Skeletal muscle tissue (tissue), 4 donors: Measurements from ENCODE around the gene DPYD. TPM values are rescaled to one million over a fixed set of nuclear protein-coding genes. Genes with fewer than 3 reads are reported as not detected.
A peak's percentile ranks its signal among the peaks of the same experiment; 100 is the strongest.

Experiments
- H3K27ac ChIP-seq: one replicate; pipeline ENCODE4 v1.7.0; 2013; ENCODE audit warnings: mild to moderate bottlenecking, low read depth, low read length, inconsistent platforms
- H3K27me3 ChIP-seq, 3 donors: one replicate each; pipeline ENCODE4 v1.7.0; 2013; ENCODE audit warnings: low read length in 3 of 3; ENCODE audit not compliant: control insufficient read depth in 3 of 3, insufficient read depth in 3 of 3
- H3K36me3 ChIP-seq, 3 donors: one replicate each; pipeline ENCODE4 v1.7.0; 2013; ENCODE audit warnings: low read length in 3 of 3; ENCODE audit not compliant: control insufficient read depth in 3 of 3, insufficient read depth in 3 of 3
- H3K4me1 ChIP-seq, 3 donors: one replicate each; pipeline ENCODE4 v1.7.0; 2013; ENCODE audit warnings: low read length in 3 of 3, mild to moderate bottlenecking in 3 of 3; ENCODE audit not compliant: control insufficient read depth in 3 of 3, insufficient read depth in 3 of 3
- H3K4me3 ChIP-seq, 3 donors: one replicate each; pipeline ENCODE4 v1.7.0; 2013; ENCODE audit warnings: low read length in 3 of 3
- H3K9ac ChIP-seq, 3 donors: one replicate each; pipeline ENCODE4 v1.7.0; 2013; ENCODE audit warnings: low read length in 3 of 3, mild to moderate bottlenecking in 3 of 3, moderate library complexity in 2 of 3, low read depth in 1 of 3
- H3K9me3 ChIP-seq, 3 donors: one replicate each; pipeline ENCODE4 v1.7.0; 2013; ENCODE audit warnings: low read length in 3 of 3; ENCODE audit not compliant: control insufficient read depth in 3 of 3
- total RNA-seq: library from RNA; depleted of rRNA; stranded (reverse); fragments of >200 nt; gene quantifications from one replicate; pipeline ENCODE4 v1.2.3, GENCODE V29; 2014
- donor health status: Osteomylitis.

Gene DPYD
- total RNA-seq, 1 donor from 2014 or later, result 18.8 TPM

DNA sequence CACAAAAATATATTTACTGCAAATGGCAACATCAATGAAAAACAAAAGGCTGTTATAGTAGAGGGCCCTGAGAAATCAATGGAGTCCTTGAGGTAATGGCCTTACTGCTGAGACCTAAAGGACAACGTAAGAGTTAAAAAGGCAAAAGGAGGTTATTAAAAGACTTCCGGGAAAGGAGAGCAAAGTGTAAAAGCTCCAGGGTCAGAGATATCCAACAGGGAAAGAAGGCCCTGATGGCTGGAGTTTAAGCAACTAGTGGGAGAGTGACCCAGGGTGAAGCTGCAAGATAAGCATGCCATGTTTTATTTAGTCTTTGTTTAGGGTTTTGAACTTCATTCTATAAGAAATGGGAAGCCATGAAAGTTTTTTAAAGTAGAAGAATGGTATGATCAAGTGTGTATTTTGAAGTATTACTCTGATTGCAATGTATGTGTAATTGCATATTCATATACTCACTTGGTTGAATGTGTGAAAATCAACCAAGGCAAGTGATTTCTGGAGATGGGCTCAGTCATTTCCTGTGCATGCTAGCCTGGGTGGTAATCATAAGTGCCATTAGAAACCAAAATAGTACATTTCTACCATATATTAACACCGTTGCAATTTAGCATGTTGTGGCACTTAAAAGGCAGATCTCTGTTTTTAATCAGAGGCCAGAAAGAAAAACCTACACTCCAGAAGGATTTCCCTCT, 5.3 kb upstream of the DPYD start:
- Histone ChIP-seq H3K4me3 (no peak overlapping the region), H3K27ac (no peak overlapping the region), H3K36me3 (no peaks in the 10 kb centered on the region), H3K27me3 (no peaks in the 10 kb centered on the region), H3K4me1 (no peaks in the 10 kb centered on the region), H3K9me3 (no peaks in the 10 kb centered on the region), H3K9ac (no peak overlapping the region)

DNA sequence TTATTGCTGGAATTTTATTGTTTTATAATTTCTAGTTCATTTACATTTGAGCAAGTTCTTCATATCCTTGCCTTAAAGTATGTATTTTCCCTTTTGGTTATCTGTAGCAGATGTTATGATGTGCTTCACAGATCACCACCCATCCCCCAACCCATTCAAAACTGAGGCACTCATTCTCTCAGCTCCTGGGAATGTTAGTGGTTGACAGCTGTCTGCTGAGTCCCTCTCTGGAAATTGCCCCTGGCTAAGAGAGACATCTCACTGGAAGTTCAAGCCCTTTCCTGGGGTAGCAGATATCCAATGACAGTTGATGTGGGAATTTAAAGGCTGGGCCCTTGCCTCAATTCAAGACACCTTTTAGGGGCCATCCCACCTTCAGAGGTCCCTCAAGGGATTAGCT, 4.3 kb upstream of the DPYD start:
- Histone ChIP-seq H3K9me3 (no peaks in the 10 kb centered on the region), H3K27me3 (no peaks in the 10 kb centered on the region), H3K4me3 (no peak overlapping the region), H3K36me3 (no peaks in the 10 kb centered on the region), H3K9ac (no peak overlapping the region), H3K4me1 (no peaks in the 10 kb centered on the region), H3K27ac (no peak overlapping the region)

DNA sequence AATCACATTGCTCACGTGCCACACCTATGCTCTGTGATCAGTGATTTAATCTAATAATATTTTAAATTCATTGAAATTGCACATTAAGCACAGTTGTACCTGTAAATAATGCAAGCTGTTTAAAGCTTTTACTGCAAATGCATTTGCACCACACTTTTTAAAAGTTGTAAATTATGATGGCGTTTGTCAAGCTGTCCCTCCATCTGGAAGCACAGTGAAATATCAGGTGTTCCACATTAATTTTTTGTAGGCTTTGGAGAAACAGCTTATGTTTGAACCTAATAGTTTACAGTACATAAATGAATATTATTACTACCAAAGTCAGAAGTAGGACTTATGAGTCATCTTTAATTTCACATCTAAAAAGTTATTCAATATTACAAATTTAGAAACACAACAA, 3.0 kb upstream of the DPYD start:
- Histone ChIP-seq H3K36me3 (no peaks in the 10 kb centered on the region), H3K4me1 (peaks cover 2 to 6% (median 3%) of the 10 kb centered on the region in 3 donors), H3K9me3 (no peaks in the 10 kb centered on the region), H3K27me3 (no peaks in the 10 kb centered on the region), H3K27ac (no peak overlapping the region), H3K4me3 (no peak overlapping the region), H3K9ac (no peak overlapping the region)

DNA sequence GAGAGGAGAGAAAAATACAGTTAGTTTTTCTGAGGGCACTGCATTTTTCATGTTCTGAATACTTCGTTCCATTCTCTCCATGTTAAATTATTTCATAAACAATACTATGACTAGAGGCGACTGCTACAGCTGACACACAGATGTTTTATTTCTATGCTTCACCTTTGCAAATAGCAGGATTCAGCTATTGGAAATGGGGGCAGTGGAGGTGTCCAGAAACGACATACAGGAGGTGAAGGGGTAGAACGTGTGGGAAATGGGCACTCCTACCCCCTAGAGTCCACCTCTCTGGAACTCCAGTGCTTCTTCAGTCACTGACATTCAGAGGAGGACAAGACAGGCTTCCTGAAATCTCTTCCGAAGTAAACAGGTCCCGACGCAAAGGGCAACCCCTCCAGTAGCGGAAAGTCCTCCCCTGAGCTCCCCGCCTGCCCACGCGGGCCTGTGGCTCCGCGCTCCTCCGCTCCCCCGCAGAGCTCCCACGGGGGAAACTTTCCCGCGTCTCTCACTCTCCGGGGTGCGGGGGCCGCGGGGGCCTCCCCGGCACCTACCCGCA, 480 bp downstream of the DPYD start:
- Histone ChIP-seq H3K36me3 (no peaks in the 10 kb centered on the region), H3K9me3 (no peaks in the 10 kb centered on the region), H3K27ac (peak overlapping the region; percentile 94), H3K9ac (peak overlapping the region; percentile 81 to 93 (median 93)), H3K4me1 (peaks cover 6 to 7% (median 6%) of the 10 kb centered on the region in 3 donors), H3K27me3 (no peaks in the 10 kb centered on the region), H3K4me3 (peak overlapping the region; percentile 90 to 93 (median 92))

DNA sequence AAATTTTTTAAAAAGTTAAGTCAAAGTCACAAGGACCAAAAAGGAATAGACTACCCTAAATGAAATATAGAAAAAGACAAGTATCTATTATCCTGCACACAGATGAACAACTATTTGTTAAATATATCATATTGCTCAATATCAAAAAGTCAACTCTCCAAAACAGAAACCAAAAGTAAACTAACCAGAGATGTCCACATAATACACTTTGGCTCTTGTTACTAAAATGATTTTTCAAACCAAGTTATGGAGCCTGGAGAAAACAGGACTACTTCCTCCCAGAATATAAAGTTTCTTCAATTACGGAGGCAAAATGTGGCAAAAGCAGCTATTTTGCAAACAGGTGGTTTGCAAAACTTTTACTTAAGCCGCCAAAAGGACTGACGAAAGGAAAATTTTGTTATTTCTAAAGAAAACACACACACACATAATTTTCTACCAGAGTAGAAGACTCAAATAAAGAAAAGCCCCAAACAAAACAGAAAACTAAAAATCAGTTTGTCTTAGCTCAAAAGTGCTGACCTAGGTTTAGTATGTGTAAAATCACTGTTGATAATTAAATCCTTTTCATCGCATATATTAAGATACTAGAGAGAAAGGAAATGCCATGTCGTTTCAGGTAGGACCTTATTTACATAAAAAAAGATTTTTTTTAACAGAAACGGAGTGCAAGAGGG, 1.1 kb downstream of the DPYD start:
- H3K27me3 ChIP-seq, result no peaks in the 10 kb centered on the region
- no peaks in the 10 kb centered on the region for H3K36me3 ChIP-seq
- peaks cover 6 to 7% (median 6%) of the 10 kb centered on the region in 3 donors for H3K4me1 ChIP-seq
- H3K9ac ChIP-seq, result peak overlapping the region; percentile 81 to 93 (median 93)
- no peaks in the 10 kb centered on the region for H3K9me3 ChIP-seq
- H3K4me3 ChIP-seq, result peak overlapping the region; percentile 90 to 93 (median 92)
- H3K27ac ChIP-seq, result peak overlapping the region; percentile 94

DNA sequence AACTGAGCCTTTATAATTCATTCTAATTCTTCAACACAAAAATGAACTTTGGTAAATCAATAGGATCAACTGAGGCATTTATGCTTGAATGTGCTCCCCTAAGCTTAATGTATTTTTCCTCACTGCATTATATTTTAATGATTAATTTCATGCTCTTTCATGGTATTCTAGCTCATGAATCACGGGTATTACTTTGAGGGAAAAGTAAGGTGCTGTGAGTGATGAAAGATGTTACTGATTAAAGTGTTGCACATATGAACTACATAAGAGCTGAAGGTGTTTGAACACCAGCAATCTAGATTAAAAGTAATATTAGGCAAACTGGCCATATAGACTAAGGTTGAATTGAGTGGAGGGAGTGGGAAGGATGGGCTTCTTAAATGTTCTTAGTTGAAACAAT, 1.9 kb downstream of the DPYD start:
- Histone ChIP-seq H3K9ac (peak overlapping the region in 1 of 3 donors; percentile 93), H3K4me3 (peak overlapping the region; percentile 90 to 93 (median 92))

DNA sequence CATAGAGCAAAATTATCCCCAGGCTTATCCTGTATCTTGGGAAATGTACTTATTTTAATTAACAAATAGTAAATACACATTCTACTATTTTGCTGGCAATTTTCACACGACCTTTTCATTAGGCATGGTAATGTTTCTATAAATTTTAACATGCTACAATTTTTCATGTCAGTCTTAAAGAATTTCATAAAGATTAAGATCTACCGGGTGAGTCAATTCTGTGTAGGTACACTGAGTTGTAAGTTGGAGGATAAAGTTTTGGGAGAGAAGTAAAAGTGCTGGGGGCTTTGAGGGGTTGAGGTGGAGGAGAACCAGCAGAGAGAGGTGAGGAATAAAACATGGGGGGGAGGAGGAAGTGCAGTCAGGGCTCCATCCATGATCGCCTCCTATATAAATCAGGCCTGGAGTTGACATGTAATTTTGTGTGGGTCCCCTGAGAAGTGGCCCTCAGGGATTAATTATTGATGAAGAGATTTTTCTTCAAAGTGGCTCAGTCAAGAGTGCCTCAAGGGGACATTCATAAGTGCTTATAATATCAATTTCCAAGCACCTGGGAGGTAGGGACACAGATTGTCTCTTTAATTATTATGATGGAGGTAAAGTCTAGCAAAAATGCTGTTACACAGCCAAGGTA, 7.2 kb downstream of the DPYD start:
- H3K27me3 ChIP-seq, result no peaks in the 10 kb centered on the region
- H3K36me3 ChIP-seq, result no peaks in the 10 kb centered on the region
- H3K4me1 ChIP-seq, result peaks cover 0 to 3% (median 1%) of the 10 kb centered on the region in 3 donors
- no peak overlapping the region for H3K9ac ChIP-seq
- H3K9me3 ChIP-seq, result no peaks in the 10 kb centered on the region
- no peak overlapping the region for H3K4me3 ChIP-seq
- H3K27ac ChIP-seq, result no peak overlapping the region

More for the DNA sequence above, 1.9 kb downstream of the DPYD start:
- no peak overlapping the region for H3K27ac ChIP-seq
- H3K36me3 ChIP-seq, result no peaks in the 10 kb centered on the region
- H3K9me3 ChIP-seq, result no peaks in the 10 kb centered on the region
- H3K4me1 ChIP-seq, result peaks cover 6 to 7% (median 6%) of the 10 kb centered on the region in 3 donors
- H3K27me3 ChIP-seq, result no peaks in the 10 kb centered on the region

DNA sequence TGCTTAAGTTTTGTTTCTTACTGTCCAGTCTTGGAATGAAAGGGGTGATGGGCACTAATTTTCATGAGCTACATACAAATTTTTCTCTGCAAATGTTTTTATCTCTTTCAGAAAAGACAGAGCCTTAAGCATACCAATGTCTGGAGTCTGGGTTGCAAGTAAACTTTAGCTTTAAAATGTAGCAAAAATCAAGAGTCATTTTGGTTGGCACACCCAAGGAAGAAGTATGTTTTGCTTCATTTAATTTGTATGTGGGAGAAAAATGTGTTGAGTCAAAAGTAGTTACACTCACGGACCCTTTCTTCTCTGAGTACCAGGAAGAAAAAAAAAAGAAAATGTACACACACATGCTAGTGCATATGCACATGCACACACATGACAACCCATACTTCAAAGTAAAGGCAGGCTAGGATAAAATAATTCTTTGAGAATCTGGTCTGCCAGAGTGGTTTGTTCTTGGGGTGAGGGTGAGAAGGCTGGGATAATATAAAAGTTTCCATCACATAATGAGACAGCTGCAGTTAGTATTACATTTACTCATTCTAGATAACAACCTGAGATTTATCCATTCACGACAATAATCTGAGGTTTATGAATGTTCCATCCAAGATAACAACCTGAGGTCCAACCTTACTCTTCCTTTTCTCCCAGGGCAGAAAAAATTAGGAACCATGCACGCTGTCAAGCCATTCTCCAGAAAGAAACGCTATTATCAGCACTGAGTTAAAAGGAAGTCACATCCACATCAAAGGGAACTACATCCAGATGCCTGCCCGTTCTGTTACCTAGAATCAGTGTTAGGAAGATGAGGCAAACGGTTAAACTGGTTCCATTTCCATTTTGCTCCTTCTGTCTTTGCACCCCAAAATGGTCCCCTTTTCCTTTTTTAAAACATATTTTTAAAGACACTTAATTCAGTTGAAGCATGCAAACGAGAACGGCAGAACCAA, 9.3 kb downstream of the DPYD start:
- Histone ChIP-seq H3K9ac (no peak overlapping the region), H3K4me3 (no peak overlapping the region), H3K36me3 (no peaks in the 10 kb centered on the region), H3K27ac (no peak overlapping the region), H3K9me3 (no peaks in the 10 kb centered on the region), H3K4me1 (peaks cover 0 to under 1% (median 0%) of the 10 kb centered on the region in 3 donors), H3K27me3 (no peaks in the 10 kb centered on the region)

DNA sequence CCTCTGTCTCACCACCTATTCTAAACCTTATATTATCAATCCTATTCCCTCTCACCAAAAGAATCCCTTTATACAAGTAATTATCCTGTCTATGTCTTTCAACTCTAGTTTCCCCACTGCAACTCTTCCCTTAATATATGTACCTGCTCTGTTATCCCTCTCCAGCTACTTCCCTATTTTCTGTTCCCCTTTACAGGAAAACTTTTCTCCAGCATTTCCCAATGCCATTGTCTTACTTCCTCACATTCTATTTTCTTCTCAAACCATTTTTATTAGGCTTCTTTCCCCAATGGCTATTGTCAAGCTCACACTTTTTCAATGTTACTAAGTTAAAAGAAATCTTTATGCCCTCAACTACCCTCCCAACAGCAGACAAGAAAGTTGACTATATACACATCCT, 11.6 kb downstream of the DPYD start:
- Histone ChIP-seq H3K27ac (no peak overlapping the region), H3K4me3 (no peak overlapping the region), H3K36me3 (no peaks in the 10 kb centered on the region), H3K9ac (no peak overlapping the region), H3K9me3 (no peaks in the 10 kb centered on the region), H3K4me1 (no peaks in the 10 kb centered on the region), H3K27me3 (no peaks in the 10 kb centered on the region)
